ENCODE results near the gene PLEKHM2.

- TF ChIP-seq SUZ12 (IDR thresholded peaks at IDR 0.05; ENCODE audit: extremely low read depth, insufficient read depth, insufficient read length) (no peak), YY1 (IDR thresholded peaks at IDR 0.05; ENCODE audit: insufficient read depth, insufficient read length) (no peak), ZNF274 (IDR thresholded peaks at IDR 0.05; ENCODE audit: low read depth, low read length) (no peak)
Observed at GRCh38 chr1:15684042-15684461, at the start of gene PLEKHM2.
